ENCODE results near the gene TMEM154.

Gene TMEM154

DNA sequence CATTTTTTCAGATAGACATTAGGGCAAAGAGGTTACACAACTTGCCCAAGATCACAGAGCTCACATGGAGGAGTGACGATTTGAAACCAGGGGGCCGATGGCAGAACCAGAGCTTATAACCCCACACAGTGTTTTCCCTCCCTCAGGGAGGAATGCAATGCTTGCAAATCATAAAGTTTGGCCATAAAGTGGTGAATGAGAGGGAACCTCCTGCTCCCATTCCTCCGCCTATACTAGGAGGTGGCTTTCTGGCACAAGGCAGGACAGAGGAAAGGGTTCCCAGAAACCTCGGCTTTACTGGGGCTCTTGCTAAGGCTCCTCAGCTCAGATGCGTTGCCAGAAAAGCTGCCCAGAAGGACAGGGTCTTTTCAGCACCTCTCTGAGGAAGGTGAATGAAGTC lies 19.3 kb downstream of the TMEM154 start:
- DNase-seq (ENCODE audit: low read depth): no peak
- TF ChIP-seq, protein P1, sequence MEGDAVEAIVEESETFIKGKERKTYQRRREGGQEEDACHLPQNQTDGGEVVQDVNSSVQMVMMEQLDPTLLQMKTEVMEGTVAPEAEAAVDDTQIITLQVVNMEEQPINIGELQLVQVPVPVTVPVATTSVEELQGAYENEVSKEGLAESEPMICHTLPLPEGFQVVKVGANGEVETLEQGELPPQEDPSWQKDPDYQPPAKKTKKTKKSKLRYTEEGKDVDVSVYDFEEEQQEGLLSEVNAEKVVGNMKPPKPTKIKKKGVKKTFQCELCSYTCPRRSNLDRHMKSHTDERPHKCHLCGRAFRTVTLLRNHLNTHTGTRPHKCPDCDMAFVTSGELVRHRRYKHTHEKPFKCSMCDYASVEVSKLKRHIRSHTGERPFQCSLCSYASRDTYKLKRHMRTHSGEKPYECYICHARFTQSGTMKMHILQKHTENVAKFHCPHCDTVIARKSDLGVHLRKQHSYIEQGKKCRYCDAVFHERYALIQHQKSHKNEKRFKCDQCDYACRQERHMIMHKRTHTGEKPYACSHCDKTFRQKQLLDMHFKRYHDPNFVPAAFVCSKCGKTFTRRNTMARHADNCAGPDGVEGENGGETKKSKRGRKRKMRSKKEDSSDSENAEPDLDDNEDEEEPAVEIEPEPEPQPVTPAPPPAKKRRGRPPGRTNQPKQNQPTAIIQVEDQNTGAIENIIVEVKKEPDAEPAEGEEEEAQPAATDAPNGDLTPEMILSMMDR (IDR thresholded peaks at IDR 0.05; ENCODE audit: low read length, missing control alignments): no peak
- H3K4me3 ChIP-seq (replicated peaks; ENCODE audit: low read depth, low read length): no peak overlapping the region

DNA sequence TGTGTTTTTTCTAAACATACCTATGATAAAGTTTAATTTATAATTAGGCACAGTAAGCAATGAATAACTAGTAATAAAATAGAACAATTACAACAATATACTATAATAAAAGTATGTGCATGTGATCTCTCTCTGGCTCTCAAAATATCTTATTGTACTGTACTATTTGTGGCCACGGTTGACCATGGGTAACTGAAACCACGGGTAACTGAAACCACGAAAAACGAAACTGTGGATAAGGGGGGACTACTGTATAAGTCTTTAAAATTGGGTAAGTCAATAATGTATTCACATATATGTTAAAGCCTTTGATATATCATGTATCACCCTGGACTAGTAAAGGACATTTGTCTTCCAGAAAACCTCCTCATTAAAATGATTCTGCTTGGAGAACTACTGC lies 20.0 kb downstream of the TMEM154 start:
- TF ChIP-seq, protein P1 (IDR thresholded peaks at IDR 0.05; ENCODE audit: low read length, missing control alignments): no peak

GRCh38 chr4:152657657-152658056 lies 22.1 kb downstream of the TMEM154 start:
- DNase-seq (ENCODE audit: low read depth): no peak
- TF ChIP-seq, protein P1 (IDR thresholded peaks at IDR 0.05; ENCODE audit: low read length, missing control alignments): no peak
- no peak overlapping the region for H3K4me3 ChIP-seq (replicated peaks; ENCODE audit: low read depth, low read length)

More for the DNA sequence above, 20.0 kb downstream of the TMEM154 start:
- no peak overlapping the region for H3K4me3 ChIP-seq (replicated peaks; ENCODE audit: low read depth, low read length)
- DNase-seq (ENCODE audit: low read depth): no peak

DNA sequence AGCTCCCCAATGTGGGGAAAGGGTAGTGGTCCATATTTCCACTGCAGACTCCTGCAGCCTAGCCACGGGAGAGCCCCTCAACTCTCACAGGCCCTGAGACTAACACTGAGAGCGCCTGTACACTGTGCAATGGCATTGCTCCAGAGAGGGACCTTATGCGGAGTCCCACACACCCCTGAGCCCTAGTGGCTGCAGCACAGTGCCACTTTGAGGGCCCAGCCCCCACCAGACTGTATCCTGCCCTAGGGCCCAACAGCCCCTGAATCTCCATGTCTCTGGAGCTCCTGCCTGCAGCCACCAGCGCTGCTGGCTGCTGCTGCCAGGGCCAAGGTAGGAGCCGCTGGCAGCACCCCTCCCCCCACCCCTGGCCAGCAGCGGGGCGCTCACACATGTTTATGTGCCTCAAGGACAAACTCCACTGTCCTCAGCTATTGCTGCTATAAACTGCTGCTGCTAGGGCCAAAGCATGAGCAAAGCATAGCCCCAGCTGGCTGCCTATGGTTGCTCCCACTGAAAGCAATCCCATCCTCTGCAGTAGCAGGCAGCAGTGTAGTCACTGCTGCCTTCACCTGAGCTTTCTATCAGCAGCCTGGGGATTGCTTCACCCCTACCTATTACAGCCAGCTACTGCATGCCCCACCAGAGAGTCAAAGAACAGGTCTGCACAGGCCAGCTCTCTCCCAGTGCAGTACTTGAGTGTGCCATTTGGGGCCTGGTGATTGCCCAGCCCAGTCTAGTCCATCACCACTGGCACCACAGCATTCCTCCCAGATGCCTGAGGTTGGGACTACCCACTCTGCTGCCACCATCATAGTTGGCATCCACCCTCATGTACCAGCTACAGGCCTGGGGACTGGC lies 24.3 kb downstream of the TMEM154 start:
- TF ChIP-seq, protein P1 (IDR thresholded peaks at IDR 0.05; ENCODE audit: low read length, missing control alignments): no peak
- no peak overlapping the region for H3K4me3 ChIP-seq (replicated peaks; ENCODE audit: low read depth, low read length)
- DNase-seq (ENCODE audit: low read depth): no peak

- H3K4me3 ChIP-seq (replicated peaks; ENCODE audit: low read depth, low read length): no peak overlapping the region
- TF ChIP-seq, protein P1 (IDR thresholded peaks at IDR 0.05; ENCODE audit: low read length, missing control alignments): no peak
- no peak for DNase-seq (ENCODE audit: low read depth)
Measured at GRCh38 chr4:152652102-152652501, 27.7 kb downstream of the TMEM154 start.

DNA sequence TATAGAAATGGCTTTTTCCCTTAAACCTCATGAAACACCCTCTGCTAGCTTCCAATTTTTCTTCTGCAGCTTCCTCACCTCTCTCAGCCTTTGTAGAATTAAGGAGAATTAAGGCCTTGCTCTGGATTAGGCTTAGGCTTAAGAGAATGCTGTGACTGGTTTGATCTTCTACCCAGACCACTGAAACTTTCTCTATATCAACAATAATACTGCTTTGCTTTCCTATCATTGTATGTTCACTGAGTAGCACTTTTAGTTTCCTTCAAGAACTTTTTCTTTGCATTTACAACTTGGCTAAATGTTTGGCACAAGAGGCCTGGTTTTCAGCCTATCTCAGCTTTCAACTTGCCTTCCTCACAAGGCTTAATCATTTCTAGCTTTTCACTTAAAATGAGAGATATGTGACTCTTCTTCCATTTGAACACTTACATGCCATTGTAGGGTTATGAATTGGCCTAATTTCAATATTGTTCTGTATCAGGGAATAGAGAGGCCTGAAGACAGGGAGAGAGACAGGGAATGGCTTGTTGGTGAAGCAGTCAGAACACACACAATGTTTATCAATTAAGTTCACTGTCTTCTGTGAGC lies 28.2 kb downstream of the TMEM154 start:
- TF ChIP-seq, protein P1 (IDR thresholded peaks at IDR 0.05; ENCODE audit: low read length, missing control alignments): no peak
- DNase-seq (ENCODE audit: low read depth): no peak
- no peak overlapping the region for H3K4me3 ChIP-seq (replicated peaks; ENCODE audit: low read depth, low read length)

Measured in fibroblast of pulmonary artery (primary cell).